ENCODE measurements around the gene SH2D7.
A peak's percentile ranks its signal among the peaks of the same experiment; 100 is the strongest.

SH2D7 gene

GRCh38 chr15:78092261-78093041, at the start of gene SH2D7:
TSS of gene SH2D7 (plus strand) at chr15:78092561. CDS start at chr15:78092585, 24 bp downstream.
- Histone ChIP-seq H3K27me3 (ENCODE audit: low read depth, low read length) (no peaks in the 10 kb centered on the region), H3K27ac (ENCODE audit: low read length) (no peak within 1 kb of the TSS), H3K4me1 (ENCODE audit: control insufficient read depth in 1 of 2, insufficient read depth in 2 of 2, low read length in 2 of 2) (peaks cover 13 to 22% of the 10 kb centered on the region in 2 donors), H3K36me3 (ENCODE audit: control insufficient read depth in 1 of 2, insufficient read depth in 2 of 2, low read length in 2 of 2) (no peaks in the 10 kb centered on the region), H3K4me3 (ENCODE audit: low read depth in 1 of 2, low read length in 2 of 2) (no peak within 1 kb of the TSS), H3K9me3 (ENCODE audit: control insufficient read depth in 1 of 2, low read length in 2 of 2) (no peaks in the 10 kb centered on the region)

GRCh38 chr15:78044407-78045155, 47.8 kb upstream of the SH2D7 start:
- no peak overlapping the region for H3K4me3 ChIP-seq (ENCODE audit: low read depth in 1 of 2, low read length in 2 of 2)
- H3K27ac ChIP-seq (ENCODE audit: low read length) = peak overlapping the region; percentile 49
- H3K27me3 ChIP-seq (ENCODE audit: low read depth, low read length) = no peaks in the 10 kb centered on the region
- peaks cover 0 to 28% of the 10 kb centered on the region in 2 donors for H3K36me3 ChIP-seq (ENCODE audit: control insufficient read depth in 1 of 2, insufficient read depth in 2 of 2, low read length in 2 of 2)
- no peaks in the 10 kb centered on the region for H3K9me3 ChIP-seq (ENCODE audit: control insufficient read depth in 1 of 2, low read length in 2 of 2)
- H3K4me1 ChIP-seq (ENCODE audit: control insufficient read depth in 1 of 2, insufficient read depth in 2 of 2, low read length in 2 of 2) = peaks cover 30 to 37% of the 10 kb centered on the region in 2 donors

GRCh38 chr15:78045189-78045588, 47.2 kb upstream of the SH2D7 start:
- Histone ChIP-seq H3K27me3 (ENCODE audit: low read depth, low read length) (no peaks in the 10 kb centered on the region), H3K4me3 (ENCODE audit: low read depth in 1 of 2, low read length in 2 of 2) (no peak overlapping the region), H3K4me1 (ENCODE audit: control insufficient read depth in 1 of 2, insufficient read depth in 2 of 2, low read length in 2 of 2) (peaks cover 36 to 43% of the 10 kb centered on the region in 2 donors), H3K27ac (ENCODE audit: low read length) (no peak overlapping the region), H3K36me3 (ENCODE audit: control insufficient read depth in 1 of 2, insufficient read depth in 2 of 2, low read length in 2 of 2) (peaks cover 0 to 23% of the 10 kb centered on the region in 2 donors), H3K9me3 (ENCODE audit: control insufficient read depth in 1 of 2, low read length in 2 of 2) (no peaks in the 10 kb centered on the region)

GRCh38 chr15:78046796-78047341, 45.5 kb upstream of the SH2D7 start:
- no peaks in the 10 kb centered on the region for H3K27me3 ChIP-seq (ENCODE audit: low read depth, low read length)
- H3K4me1 ChIP-seq (ENCODE audit: control insufficient read depth in 1 of 2, insufficient read depth in 2 of 2, low read length in 2 of 2) = peaks cover 50 to 55% of the 10 kb centered on the region in 2 donors
- H3K9me3 ChIP-seq (ENCODE audit: control insufficient read depth in 1 of 2, low read length in 2 of 2) = no peaks in the 10 kb centered on the region
- H3K27ac ChIP-seq (ENCODE audit: low read length) = peak overlapping the region; percentile 52
- H3K36me3 ChIP-seq (ENCODE audit: control insufficient read depth in 1 of 2, insufficient read depth in 2 of 2, low read length in 2 of 2) = peaks cover 0 to 20% of the 10 kb centered on the region in 2 donors
- no peak overlapping the region for H3K4me3 ChIP-seq (ENCODE audit: low read depth in 1 of 2, low read length in 2 of 2)

- H3K4me1 ChIP-seq (ENCODE audit: control insufficient read depth in 1 of 2, insufficient read depth in 2 of 2, low read length in 2 of 2) = peaks cover 55 to 63% of the 10 kb centered on the region in 2 donors
- no peaks in the 10 kb centered on the region for H3K27me3 ChIP-seq (ENCODE audit: low read depth, low read length)
- H3K27ac ChIP-seq (ENCODE audit: low read length) = peak overlapping the region; percentile 52
- no peak overlapping the region for H3K4me3 ChIP-seq (ENCODE audit: low read depth in 1 of 2, low read length in 2 of 2)
- H3K9me3 ChIP-seq (ENCODE audit: control insufficient read depth in 1 of 2, low read length in 2 of 2) = no peaks in the 10 kb centered on the region
- H3K36me3 ChIP-seq (ENCODE audit: control insufficient read depth in 1 of 2, insufficient read depth in 2 of 2, low read length in 2 of 2) = peaks cover 0 to 18% of the 10 kb centered on the region in 2 donors
Observed at GRCh38 chr15:78047761-78048627, 44.4 kb upstream of the SH2D7 start.

- Histone ChIP-seq H3K9me3 (ENCODE audit: control insufficient read depth in 1 of 2, low read length in 2 of 2) (no peaks in the 10 kb centered on the region), H3K27ac (ENCODE audit: low read length) (peak overlapping the region; percentile 52), H3K36me3 (ENCODE audit: control insufficient read depth in 1 of 2, insufficient read depth in 2 of 2, low read length in 2 of 2) (peaks cover 0 to 22% of the 10 kb centered on the region in 2 donors), H3K4me1 (ENCODE audit: control insufficient read depth in 1 of 2, insufficient read depth in 2 of 2, low read length in 2 of 2) (peaks cover 55 to 63% of the 10 kb centered on the region in 2 donors), H3K4me3 (ENCODE audit: low read depth in 1 of 2, low read length in 2 of 2) (no peak overlapping the region), H3K27me3 (ENCODE audit: low read depth, low read length) (no peaks in the 10 kb centered on the region)
Observed at GRCh38 chr15:78048628-78048920, 43.8 kb upstream of the SH2D7 start.

GRCh38 chr15:78049691-78050440, 42.5 kb upstream of the SH2D7 start:
- H3K4me1 ChIP-seq (ENCODE audit: control insufficient read depth in 1 of 2, insufficient read depth in 2 of 2, low read length in 2 of 2) = peaks cover 48 to 58% of the 10 kb centered on the region in 2 donors
- peaks cover 0 to 22% of the 10 kb centered on the region in 2 donors for H3K36me3 ChIP-seq (ENCODE audit: control insufficient read depth in 1 of 2, insufficient read depth in 2 of 2, low read length in 2 of 2)
- no peaks in the 10 kb centered on the region for H3K27me3 ChIP-seq (ENCODE audit: low read depth, low read length)
- no peaks in the 10 kb centered on the region for H3K9me3 ChIP-seq (ENCODE audit: control insufficient read depth in 1 of 2, low read length in 2 of 2)
- H3K27ac ChIP-seq (ENCODE audit: low read length) = peak overlapping the region; percentile 52
- H3K4me3 ChIP-seq (ENCODE audit: low read depth in 1 of 2, low read length in 2 of 2) = no peak overlapping the region

- Histone ChIP-seq H3K27me3 (ENCODE audit: low read depth, low read length) (no peaks in the 10 kb centered on the region), H3K36me3 (ENCODE audit: control insufficient read depth in 1 of 2, insufficient read depth in 2 of 2, low read length in 2 of 2) (peaks cover 0 to 22% of the 10 kb centered on the region in 2 donors), H3K4me1 (ENCODE audit: control insufficient read depth in 1 of 2, insufficient read depth in 2 of 2, low read length in 2 of 2) (peaks cover 52 to 60% of the 10 kb centered on the region in 2 donors), H3K27ac (ENCODE audit: low read length) (peak overlapping the region; percentile 37), H3K4me3 (ENCODE audit: low read depth in 1 of 2, low read length in 2 of 2) (no peak overlapping the region), H3K9me3 (ENCODE audit: control insufficient read depth in 1 of 2, low read length in 2 of 2) (no peaks in the 10 kb centered on the region)
Observed at GRCh38 chr15:78050441-78050809, 41.9 kb upstream of the SH2D7 start.

- Histone ChIP-seq H3K27ac (ENCODE audit: low read length) (peak overlapping the region; percentile 37), H3K9me3 (ENCODE audit: control insufficient read depth in 1 of 2, low read length in 2 of 2) (no peaks in the 10 kb centered on the region), H3K36me3 (ENCODE audit: control insufficient read depth in 1 of 2, insufficient read depth in 2 of 2, low read length in 2 of 2) (peaks cover 0 to 22% of the 10 kb centered on the region in 2 donors), H3K27me3 (ENCODE audit: low read depth, low read length) (no peaks in the 10 kb centered on the region), H3K4me3 (ENCODE audit: low read depth in 1 of 2, low read length in 2 of 2) (no peak overlapping the region), H3K4me1 (ENCODE audit: control insufficient read depth in 1 of 2, insufficient read depth in 2 of 2, low read length in 2 of 2) (peaks cover 56 to 64% of the 10 kb centered on the region in 2 donors)
Observed at GRCh38 chr15:78050826-78051225, 41.5 kb upstream of the SH2D7 start.

GRCh38 chr15:78051596-78051995, 40.8 kb upstream of the SH2D7 start:
- Histone ChIP-seq H3K4me1 (ENCODE audit: control insufficient read depth in 1 of 2, insufficient read depth in 2 of 2, low read length in 2 of 2) (peaks cover 64 to 68% of the 10 kb centered on the region in 2 donors), H3K4me3 (ENCODE audit: low read depth in 1 of 2, low read length in 2 of 2) (no peak overlapping the region), H3K27ac (ENCODE audit: low read length) (peak overlapping the region; percentile 37), H3K9me3 (ENCODE audit: control insufficient read depth in 1 of 2, low read length in 2 of 2) (no peaks in the 10 kb centered on the region), H3K27me3 (ENCODE audit: low read depth, low read length) (no peaks in the 10 kb centered on the region), H3K36me3 (ENCODE audit: control insufficient read depth in 1 of 2, insufficient read depth in 2 of 2, low read length in 2 of 2) (peaks cover 0 to 22% of the 10 kb centered on the region in 2 donors)
